GM23338 (cell line): ENCODE measurements around the gene CDKL1. TPM values are rescaled to one million over a fixed set of nuclear protein-coding genes. Genes with fewer than 3 reads are reported as not detected.

ENCODE experiments used
- ATAC-seq: fragments of 200-7000 bp; cut with Tn5 transposase; 3 replicates; pipeline ENCODE4 v1.9.1; 2020
- DNase-seq: peaks from one replicate; pipeline ENCODE4 v3.0.0-alpha.2; 2015; ENCODE audit warnings: low spot score
- H2AFZ ChIP-seq: fragments of 200-600 bp; sonication (generic); 2 replicates; pipeline ENCODE4 v1.8.0; 2016; ENCODE audit warnings: antibody characterized with exemption, mild to moderate bottlenecking, moderate library complexity
- H3F3A ChIP-seq: fragments of 200-600 bp; sonication (generic); replicated peaks from 2 replicates; pipeline ENCODE4 v1.8.0; 2017; ENCODE audit warnings: antibody characterized with exemption, mixed run types, low read depth
- H3K27ac ChIP-seq: fragments of 200-600 bp; sonication (generic); 2 replicates; pipeline ENCODE4 v1.6.1; 2016; ENCODE audit warnings: low read depth
- H3K27me3 ChIP-seq: fragments of 200-600 bp; sonication (generic); 2 replicates; pipeline ENCODE4 v1.8.0; 2016; ENCODE audit warnings: mild to moderate bottlenecking, mixed run types, moderate library complexity; ENCODE audit not compliant: insufficient read depth
- H3K36me3 ChIP-seq: fragments of 200-600 bp; sonication (generic); 2 replicates; pipeline ENCODE4 v1.8.0; 2016; ENCODE audit warnings: mild to moderate bottlenecking; ENCODE audit not compliant: insufficient read depth
- H3K4me1 ChIP-seq: fragments of 200-600 bp; sonication (generic); 2 replicates; pipeline ENCODE4 v1.8.0; 2016; ENCODE audit warnings: mild to moderate bottlenecking, moderate library complexity; ENCODE audit not compliant: insufficient read depth
- H3K4me2 ChIP-seq: fragments of 200-600 bp; sonication (generic); 2 replicates; pipeline ENCODE4 v1.7.1; 2017; ENCODE audit warnings: mixed run types
- H3K4me3 ChIP-seq: fragments of 200-600 bp; sonication (generic); 2 replicates; pipeline ENCODE4 v1.6.1; 2016; ENCODE audit warnings: mixed run types
- H3K79me2 ChIP-seq: fragments of 200-600 bp; sonication (generic); replicated peaks from 2 replicates; pipeline ENCODE4 v1.8.0; 2017; ENCODE audit warnings: mild to moderate bottlenecking; ENCODE audit not compliant: insufficient read depth
- H3K9me2 ChIP-seq: fragments of 200-600 bp; sonication (generic); 2 replicates; pipeline ENCODE4 v1.8.0; 2017; ENCODE audit not compliant: insufficient read depth
- H4K20me1 ChIP-seq: fragments of 200-600 bp; sonication (generic); replicated peaks from 2 replicates; pipeline ENCODE4 v1.8.0; 2017; ENCODE audit warnings: mild to moderate bottlenecking; ENCODE audit not compliant: insufficient read depth
- H3K27ac Mint-ChIP-seq: 2 replicates; pipeline ENCODE4 v1.8.0; 2020; ENCODE audit warnings: inconsistent platforms, mild to moderate bottlenecking, moderate library complexity, mixed read lengths
- H3K27me3 Mint-ChIP-seq: 3 replicates; pipeline ENCODE4 v1.8.0; 2022; ENCODE audit warnings: low read depth, mild to moderate bottlenecking, moderate library complexity, mixed read lengths, inconsistent platforms; ENCODE audit not compliant: insufficient read depth, poor library complexity
- H3K36me3 Mint-ChIP-seq: 3 replicates; pipeline ENCODE4 v1.8.0; 2021; ENCODE audit warnings: low read depth, mild to moderate bottlenecking, inconsistent platforms, moderate library complexity, mixed read lengths
- H3K4me1 Mint-ChIP-seq: 3 replicates; pipeline ENCODE4 v1.8.0; 2020; ENCODE audit warnings: mild to moderate bottlenecking, inconsistent platforms, mixed read lengths
- H3K4me3 Mint-ChIP-seq: 3 replicates; pipeline ENCODE4 v1.8.0; 2021; ENCODE audit warnings: moderate library complexity, mild to moderate bottlenecking, inconsistent platforms, mixed read lengths
- H3K9me3 Mint-ChIP-seq: 3 replicates; pipeline ENCODE4 v1.8.0; 2020; ENCODE audit warnings: moderate library complexity, mild to moderate bottlenecking, inconsistent platforms, mixed read lengths
- CREB1 ChIP-seq: fragments of 250-450 bp; sonication (Bioruptor Pico); IDR thresholded peaks from 2 replicates; pipeline ENCODE4 v1.5.0; 2020; ENCODE audit warnings: low read depth, mild to moderate bottlenecking, moderate library complexity
- EZH2phosphoT487 ChIP-seq: fragments of 200-600 bp; sonication (generic); IDR thresholded peaks from one replicate; pipeline ENCODE4 v1.8.1; 2018; ENCODE audit warnings: antibody characterized with exemption; ENCODE audit not compliant: unreplicated experiment
- NANOG ChIP-seq: IDR thresholded peaks from 2 replicates; pipeline ENCODE4 v1.6.1; 2016; ENCODE audit warnings: antibody characterized with exemption, borderline replicate concordance
- STAT1 ChIP-seq: IDR thresholded peaks from one replicate; pipeline ENCODE4 v1.6.1; 2016; ENCODE audit warnings: antibody characterized with exemption; ENCODE audit not compliant: unreplicated experiment
- ZNF114 ChIP-seq: fragments of 250-450 bp; sonication (Bioruptor Pico); IDR thresholded peaks from 2 replicates; pipeline ENCODE4 v1.5.0; 2020; ENCODE audit warnings: mild to moderate bottlenecking, moderate library complexity
- ZNF331 ChIP-seq: fragments of 250-450 bp; sonication (Bioruptor Pico); IDR thresholded peaks from 2 replicates; pipeline ENCODE4 v1.5.0; 2020; ENCODE audit warnings: low read depth, mild to moderate bottlenecking, moderate library complexity
- polyA plus RNA-seq: library from polyadenylated mRNA; unstranded; fragments of >200 nt; fragmentation: Nextera tagmentation; extraction: Ambion mirVana; gene quantifications from 2 replicates; pipeline ENCODE4 v1.2.1, GENCODE V29; 2016
- total RNA-seq: library from RNA; depleted of rRNA; stranded (reverse); fragments of >200 nt; shearing (Covaris generic); gene quantifications from 2 replicates; pipeline ENCODE4 v1.2.3, GENCODE V29; 2014
- TF ChIP-seq, protein P1 (sequence below): IDR thresholded peaks from one replicate; pipeline ENCODE4 v1.6.1; 2018; ENCODE audit warnings: antibody characterized with exemption; ENCODE audit not compliant: unreplicated experiment
- TF ChIP-seq, protein P2 (sequence below): fragments of 250-450 bp; sonication (Bioruptor Pico); IDR thresholded peaks from 2 replicates; pipeline ENCODE4 v1.5.0; 2020; ENCODE audit warnings: mild to moderate bottlenecking, moderate library complexity

Gene CDKL1
- total and polyA plus RNA-seq, 2 experiments from 2014 or later, result 0.52 TPM

DNA sequence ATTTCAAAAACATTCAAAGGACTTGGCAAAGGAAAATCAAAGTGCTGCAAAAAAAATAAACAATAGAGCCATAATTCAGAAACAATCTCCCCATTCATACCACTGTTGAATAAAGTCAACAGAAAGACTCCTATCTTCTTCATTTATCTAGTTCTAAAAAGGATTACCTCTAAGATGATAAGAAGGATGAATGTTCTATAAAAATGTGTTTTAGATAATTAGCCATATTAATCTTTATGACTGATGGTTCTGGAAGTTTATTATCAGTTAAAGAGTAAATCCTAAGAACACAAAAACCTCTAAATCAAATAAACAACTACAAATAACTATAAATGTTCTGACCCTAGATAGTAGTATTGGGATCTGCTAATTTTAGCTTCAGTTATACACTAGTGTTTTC, 37.8 kb upstream of the CDKL1 start:
- ATAC-seq, result no peak
- TF ChIP-seq EZH2phosphoT487, result no peak
- TF ChIP-seq, protein P1, sequence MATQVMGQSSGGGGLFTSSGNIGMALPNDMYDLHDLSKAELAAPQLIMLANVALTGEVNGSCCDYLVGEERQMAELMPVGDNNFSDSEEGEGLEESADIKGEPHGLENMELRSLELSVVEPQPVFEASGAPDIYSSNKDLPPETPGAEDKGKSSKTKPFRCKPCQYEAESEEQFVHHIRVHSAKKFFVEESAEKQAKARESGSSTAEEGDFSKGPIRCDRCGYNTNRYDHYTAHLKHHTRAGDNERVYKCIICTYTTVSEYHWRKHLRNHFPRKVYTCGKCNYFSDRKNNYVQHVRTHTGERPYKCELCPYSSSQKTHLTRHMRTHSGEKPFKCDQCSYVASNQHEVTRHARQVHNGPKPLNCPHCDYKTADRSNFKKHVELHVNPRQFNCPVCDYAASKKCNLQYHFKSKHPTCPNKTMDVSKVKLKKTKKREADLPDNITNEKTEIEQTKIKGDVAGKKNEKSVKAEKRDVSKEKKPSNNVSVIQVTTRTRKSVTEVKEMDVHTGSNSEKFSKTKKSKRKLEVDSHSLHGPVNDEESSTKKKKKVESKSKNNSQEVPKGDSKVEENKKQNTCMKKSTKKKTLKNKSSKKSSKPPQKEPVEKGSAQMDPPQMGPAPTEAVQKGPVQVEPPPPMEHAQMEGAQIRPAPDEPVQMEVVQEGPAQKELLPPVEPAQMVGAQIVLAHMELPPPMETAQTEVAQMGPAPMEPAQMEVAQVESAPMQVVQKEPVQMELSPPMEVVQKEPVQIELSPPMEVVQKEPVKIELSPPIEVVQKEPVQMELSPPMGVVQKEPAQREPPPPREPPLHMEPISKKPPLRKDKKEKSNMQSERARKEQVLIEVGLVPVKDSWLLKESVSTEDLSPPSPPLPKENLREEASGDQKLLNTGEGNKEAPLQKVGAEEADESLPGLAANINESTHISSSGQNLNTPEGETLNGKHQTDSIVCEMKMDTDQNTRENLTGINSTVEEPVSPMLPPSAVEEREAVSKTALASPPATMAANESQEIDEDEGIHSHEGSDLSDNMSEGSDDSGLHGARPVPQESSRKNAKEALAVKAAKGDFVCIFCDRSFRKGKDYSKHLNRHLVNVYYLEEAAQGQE, result no peak
- TF ChIP-seq ZNF331 (CRISPR knock-in tag), result no peak
- TF ChIP-seq CREB1 (CRISPR knock-in tag), result no peak
- Histone ChIP-seq H3K9me2 (no peaks in the 10 kb centered on the region), H3K4me2 (no peak overlapping the region), H3K27me3 (no peaks in the 10 kb centered on the region), H3F3A (no peaks in the 10 kb centered on the region), H2AFZ (no peak overlapping the region), H4K20me1 (no peaks in the 10 kb centered on the region), H3K36me3 (peaks cover 21% of the 10 kb centered on the region), H3K27ac (no peak overlapping the region), H3K4me3 (no peak overlapping the region), H3K79me2 (no peaks in the 10 kb centered on the region), H3K4me1 (no peaks in the 10 kb centered on the region)
- no peak overlapping the region for H3K4me3 Mint-ChIP-seq
- H3K9me3 Mint-ChIP-seq, result peaks cover 19% of the 10 kb centered on the region
- no peak overlapping the region for H3K27ac Mint-ChIP-seq
- H3K4me1 Mint-ChIP-seq, result no peaks in the 10 kb centered on the region
- peaks cover 44% of the 10 kb centered on the region for H3K36me3 Mint-ChIP-seq
- DNase-seq, result no peak
- H3K27me3 Mint-ChIP-seq, result no peaks in the 10 kb centered on the region

- Histone ChIP-seq H4K20me1 (no peaks in the 10 kb centered on the region), H3F3A (no peaks in the 10 kb centered on the region), H3K27ac (no peak overlapping the region), H3K36me3 (peaks cover 9% of the 10 kb centered on the region), H3K9me2 (no peaks in the 10 kb centered on the region), H3K27me3 (no peaks in the 10 kb centered on the region), H3K4me1 (no peaks in the 10 kb centered on the region), H2AFZ (no peak overlapping the region), H3K4me3 (no peak overlapping the region), H3K79me2 (no peaks in the 10 kb centered on the region), H3K4me2 (no peak overlapping the region)
- Mint-ChIP-seq H3K27me3 (no peaks in the 10 kb centered on the region), H3K27ac (no peak overlapping the region), H3K36me3 (peaks cover 23% of the 10 kb centered on the region), H3K4me1 (no peaks in the 10 kb centered on the region), H3K4me3 (no peak overlapping the region), H3K9me3 (peaks cover 12% of the 10 kb centered on the region; the same call in 2 of the 3 replicates)
- TF ChIP-seq ZNF114 (no peak), STAT1 (no peak), NANOG (no peak), EZH2phosphoT487 (no peak), ZNF331 (CRISPR knock-in tag) (no peak), CREB1 (CRISPR knock-in tag) (no peak)
- TF ChIP-seq, protein P2, sequence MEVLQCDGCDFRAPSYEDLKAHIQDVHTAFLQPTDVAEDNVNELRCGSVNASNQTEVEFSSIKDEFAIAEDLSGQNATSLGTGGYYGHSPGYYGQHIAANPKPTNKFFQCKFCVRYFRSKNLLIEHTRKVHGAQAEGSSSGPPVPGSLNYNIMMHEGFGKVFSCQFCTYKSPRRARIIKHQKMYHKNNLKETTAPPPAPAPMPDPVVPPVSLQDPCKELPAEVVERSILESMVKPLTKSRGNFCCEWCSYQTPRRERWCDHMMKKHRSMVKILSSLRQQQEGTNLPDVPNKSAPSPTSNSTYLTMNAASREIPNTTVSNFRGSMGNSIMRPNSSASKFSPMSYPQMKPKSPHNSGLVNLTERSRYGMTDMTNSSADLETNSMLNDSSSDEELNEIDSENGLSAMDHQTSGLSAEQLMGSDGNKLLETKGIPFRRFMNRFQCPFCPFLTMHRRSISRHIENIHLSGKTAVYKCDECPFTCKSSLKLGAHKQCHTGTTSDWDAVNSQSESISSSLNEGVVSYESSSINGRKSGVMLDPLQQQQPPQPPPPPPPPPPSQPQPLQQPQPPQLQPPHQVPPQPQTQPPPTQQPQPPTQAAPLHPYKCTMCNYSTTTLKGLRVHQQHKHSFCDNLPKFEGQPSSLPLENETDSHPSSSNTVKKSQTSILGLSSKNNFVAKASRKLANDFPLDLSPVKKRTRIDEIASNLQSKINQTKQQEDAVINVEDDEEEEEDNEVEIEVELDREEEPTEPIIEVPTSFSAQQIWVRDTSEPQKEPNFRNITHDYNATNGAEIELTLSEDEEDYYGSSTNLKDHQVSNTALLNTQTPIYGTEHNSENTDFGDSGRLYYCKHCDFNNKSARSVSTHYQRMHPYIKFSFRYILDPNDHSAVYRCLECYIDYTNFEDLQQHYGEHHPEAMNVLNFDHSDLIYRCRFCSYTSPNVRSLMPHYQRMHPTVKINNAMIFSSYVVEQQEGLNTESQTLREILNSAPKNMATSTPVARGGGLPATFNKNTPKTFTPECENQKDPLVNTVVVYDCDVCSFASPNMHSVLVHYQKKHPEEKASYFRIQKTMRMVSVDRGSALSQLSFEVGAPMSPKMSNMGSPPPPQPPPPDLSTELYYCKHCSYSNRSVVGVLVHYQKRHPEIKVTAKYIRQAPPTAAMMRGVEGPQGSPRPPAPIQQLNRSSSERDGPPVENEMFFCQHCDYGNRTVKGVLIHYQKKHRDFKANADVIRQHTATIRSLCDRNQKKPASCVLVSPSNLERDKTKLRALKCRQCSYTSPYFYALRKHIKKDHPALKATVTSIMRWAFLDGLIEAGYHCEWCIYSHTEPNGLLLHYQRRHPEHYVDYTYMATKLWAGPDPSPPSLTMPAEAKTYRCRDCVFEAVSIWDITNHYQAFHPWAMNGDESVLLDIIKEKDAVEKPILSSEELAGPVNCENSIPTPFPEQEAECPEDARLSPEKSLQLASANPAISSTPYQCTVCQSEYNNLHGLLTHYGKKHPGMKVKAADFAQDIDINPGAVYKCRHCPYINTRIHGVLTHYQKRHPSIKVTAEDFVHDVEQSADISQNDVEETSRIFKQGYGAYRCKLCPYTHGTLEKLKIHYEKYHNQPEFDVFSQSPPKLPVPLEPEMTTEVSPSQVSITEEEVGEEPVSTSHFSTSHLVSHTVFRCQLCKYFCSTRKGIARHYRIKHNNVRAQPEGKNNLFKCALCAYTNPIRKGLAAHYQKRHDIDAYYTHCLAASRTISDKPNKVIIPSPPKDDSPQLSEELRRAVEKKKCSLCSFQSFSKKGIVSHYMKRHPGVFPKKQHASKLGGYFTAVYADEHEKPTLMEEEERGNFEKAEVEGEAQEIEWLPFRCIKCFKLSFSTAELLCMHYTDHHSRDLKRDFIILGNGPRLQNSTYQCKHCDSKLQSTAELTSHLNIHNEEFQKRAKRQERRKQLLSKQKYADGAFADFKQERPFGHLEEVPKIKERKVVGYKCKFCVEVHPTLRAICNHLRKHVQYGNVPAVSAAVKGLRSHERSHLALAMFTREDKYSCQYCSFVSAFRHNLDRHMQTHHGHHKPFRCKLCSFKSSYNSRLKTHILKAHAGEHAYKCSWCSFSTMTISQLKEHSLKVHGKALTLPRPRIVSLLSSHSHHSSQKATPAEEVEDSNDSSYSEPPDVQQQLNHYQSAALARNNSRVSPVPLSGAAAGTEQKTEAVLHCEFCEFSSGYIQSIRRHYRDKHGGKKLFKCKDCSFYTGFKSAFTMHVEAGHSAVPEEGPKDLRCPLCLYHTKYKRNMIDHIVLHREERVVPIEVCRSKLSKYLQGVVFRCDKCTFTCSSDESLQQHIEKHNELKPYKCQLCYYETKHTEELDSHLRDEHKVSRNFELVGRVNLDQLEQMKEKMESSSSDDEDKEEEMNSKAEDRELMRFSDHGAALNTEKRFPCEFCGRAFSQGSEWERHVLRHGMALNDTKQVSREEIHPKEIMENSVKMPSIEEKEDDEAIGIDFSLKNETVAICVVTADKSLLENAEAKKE, result no peak
- DNase-seq (no peak), ATAC-seq (no peak)
These were observed 35.5 kb upstream of the CDKL1 start for GRCh38 chr14:50432131-50432530.
